Activated CD8-positive, alpha-beta T cell treated with anti-CD3 and anti-CD28 coated beads, Interleukin-2, amount 10 ng/mL, durations not matched to agents 7 days and 5 days (primary cell): ENCODE results near the gene PLSCR2. TPM values are rescaled to one million over a fixed set of nuclear protein-coding genes. Genes with fewer than 3 reads are reported as not detected.

ENCODE experiments used
- ATAC-seq: fragments of 150-1000 bp; cut with Tn5 transposase; one replicate; pipeline ENCODE4 v1.10.0; 2021; ENCODE audit warnings: moderate library complexity
- CTCF ChIA-PET: fragments of 350-600 bp; sonication (Branson Sonifier 250); formaldehyde crosslinking; loops from one replicate; lab custom pipeline; 2021; ENCODE audit warnings: antibody characterized with exemption; lab: Charles Lee
- POLR2A ChIA-PET: fragments of 350-600 bp; sonication (Branson Sonifier 250); formaldehyde crosslinking; loops from one replicate; lab custom pipeline; 2021; ENCODE audit warnings: antibody characterized with exemption; lab: Charles Lee
- DNase-seq: peaks from one replicate; pipeline ENCODE4 v3.0.0-alpha.2; 2020
- H3K27ac Mint-ChIP-seq: one replicate; pipeline ENCODE4 v1.8.0; 2021; ENCODE audit warnings: mild to moderate bottlenecking, mixed read lengths
- H3K27me3 Mint-ChIP-seq: one replicate; pipeline ENCODE4 v1.8.0; 2021; ENCODE audit warnings: low read depth, mixed read lengths
- H3K36me3 Mint-ChIP-seq: one replicate; pipeline ENCODE4 v1.8.0; 2021; ENCODE audit warnings: low read depth, mixed read lengths
- H3K4me1 Mint-ChIP-seq: one replicate; pipeline ENCODE4 v1.8.0; 2021; ENCODE audit warnings: low read depth, mixed read lengths
- H3K4me3 Mint-ChIP-seq: one replicate; pipeline ENCODE4 v1.8.0; 2021; ENCODE audit warnings: mild to moderate bottlenecking, mixed read lengths
- H3K9me3 Mint-ChIP-seq: one replicate; pipeline ENCODE4 v1.8.0; 2022; ENCODE audit warnings: mixed read lengths; ENCODE audit not compliant: insufficient read depth
- total RNA-seq, 2 experiments: library from RNA; stranded (reverse); gene quantifications; one replicate each; pipeline ENCODE4 v1.2.3, GENCODE V29; 2021

The PLSCR2 gene
- total RNA-seq, 2 experiments from 2014 or later, result not detected

GRCh38 chr3:146404436-146404835 lies 64.9 kb downstream of the PLSCR2 start:
- ATAC-seq (no peak), DNase-seq (no peak)
- no peaks in the 10 kb centered on the region for H3K27me3 Mint-ChIP-seq
- H3K4me1 Mint-ChIP-seq, result no peaks in the 10 kb centered on the region
- POLR2A ChIA-PET, result no interaction called here
- no peaks in the 10 kb centered on the region for H3K36me3 Mint-ChIP-seq
- peaks cover 6% of the 10 kb centered on the region for H3K9me3 Mint-ChIP-seq
- H3K27ac Mint-ChIP-seq, result no peak overlapping the region
- CTCF ChIA-PET, result no interaction called here
- H3K4me3 Mint-ChIP-seq, result no peak overlapping the region

- Mint-ChIP-seq H3K36me3 (no peaks in the 10 kb centered on the region), H3K27me3 (no peaks in the 10 kb centered on the region), H3K4me1 (no peaks in the 10 kb centered on the region), H3K4me3 (no peak overlapping the region), H3K27ac (no peak overlapping the region), H3K9me3 (no peaks in the 10 kb centered on the region)
- ChIA-PET POLR2A (no interaction called here), CTCF (no interaction called here)
- DNase-seq, result no peak
- no peak for ATAC-seq
These were observed 65.6 kb downstream of the PLSCR2 start for GRCh38 chr3:146403792-146404191.

GRCh38 chr3:146396792-146397191 lies 72.6 kb downstream of the PLSCR2 start:
- Mint-ChIP-seq H3K9me3 (no peaks in the 10 kb centered on the region), H3K4me1 (peaks cover 4% of the 10 kb centered on the region), H3K36me3 (no peaks in the 10 kb centered on the region), H3K4me3 (no peak overlapping the region), H3K27me3 (no peaks in the 10 kb centered on the region), H3K27ac (no peak overlapping the region)
- DNase-seq, result no peak
- POLR2A ChIA-PET, result no interaction called here
- CTCF ChIA-PET, result interaction anchor here (0.8 kb wide), 2 partner anchors 9 kb away, joined by 3 read pairs; no protein-coding TSS in a partner anchor
- ATAC-seq, result no peak

- DNase-seq, result no peak
- peaks cover 4% of the 10 kb centered on the region for H3K4me1 Mint-ChIP-seq
- CTCF ChIA-PET, result no interaction called here
- H3K36me3 Mint-ChIP-seq, result no peaks in the 10 kb centered on the region
- H3K27me3 Mint-ChIP-seq, result peaks cover 3% of the 10 kb centered on the region
- no peak overlapping the region for H3K4me3 Mint-ChIP-seq
- no peak overlapping the region for H3K27ac Mint-ChIP-seq
- no peaks in the 10 kb centered on the region for H3K9me3 Mint-ChIP-seq
- no peak for ATAC-seq
- POLR2A ChIA-PET, result no interaction called here
These were observed 74.2 kb downstream of the PLSCR2 start for GRCh38 chr3:146395164-146395563.

GRCh38 chr3:146390957-146391356 lies 78.4 kb downstream of the PLSCR2 start:
- Mint-ChIP-seq H3K27ac (no peak overlapping the region), H3K4me1 (no peaks in the 10 kb centered on the region), H3K36me3 (no peaks in the 10 kb centered on the region), H3K4me3 (no peak overlapping the region), H3K27me3 (peaks cover 9% of the 10 kb centered on the region), H3K9me3 (no peaks in the 10 kb centered on the region)
- no peak for ATAC-seq
- ChIA-PET POLR2A (no interaction called here), CTCF (no interaction called here)
- no peak for DNase-seq

- Mint-ChIP-seq H3K27ac (no peak overlapping the region), H3K36me3 (no peaks in the 10 kb centered on the region), H3K27me3 (peaks cover 9% of the 10 kb centered on the region), H3K4me1 (no peaks in the 10 kb centered on the region), H3K4me3 (no peak overlapping the region), H3K9me3 (no peaks in the 10 kb centered on the region)
- CTCF ChIA-PET, result no interaction called here
- no peak for ATAC-seq
- no peak for DNase-seq
- POLR2A ChIA-PET, result no interaction called here
These were observed 79.2 kb downstream of the PLSCR2 start for GRCh38 chr3:146390006-146390772.

GRCh38 chr3:146387566-146387965 lies 81.8 kb downstream of the PLSCR2 start:
- peaks cover 9% of the 10 kb centered on the region for H3K27me3 Mint-ChIP-seq
- H3K4me3 Mint-ChIP-seq, result no peak overlapping the region
- DNase-seq, result no peak
- H3K9me3 Mint-ChIP-seq, result no peaks in the 10 kb centered on the region
- H3K36me3 Mint-ChIP-seq, result no peaks in the 10 kb centered on the region
- ChIA-PET POLR2A (no interaction called here), CTCF (interaction anchor here (1.0 to 1.3 kb wide), 2 partner anchors 9 to 10 kb away, joined by 3 read pairs; no protein-coding TSS in a partner anchor)
- no peaks in the 10 kb centered on the region for H3K4me1 Mint-ChIP-seq
- H3K27ac Mint-ChIP-seq, result no peak overlapping the region
- ATAC-seq, result no peak

- ATAC-seq (no peak), DNase-seq (no peak)
- Mint-ChIP-seq H3K4me3 (no peak overlapping the region), H3K27me3 (peaks cover 9% of the 10 kb centered on the region), H3K27ac (no peak overlapping the region), H3K36me3 (no peaks in the 10 kb centered on the region), H3K4me1 (no peaks in the 10 kb centered on the region), H3K9me3 (no peaks in the 10 kb centered on the region)
- ChIA-PET CTCF (interaction anchor here (1.0 kb wide), 1 partner anchor 9 kb away, joined by 3 read pairs; no protein-coding TSS in a partner anchor), POLR2A (no interaction called here)
These were observed 82.4 kb downstream of the PLSCR2 start for GRCh38 chr3:146386936-146387335.

GRCh38 chr3:146384786-146385185 lies 84.6 kb downstream of the PLSCR2 start:
- ATAC-seq, result no peak
- Mint-ChIP-seq H3K27me3 (peaks cover 3% of the 10 kb centered on the region), H3K27ac (no peak overlapping the region), H3K4me1 (no peaks in the 10 kb centered on the region), H3K9me3 (no peaks in the 10 kb centered on the region), H3K4me3 (no peak overlapping the region), H3K36me3 (no peaks in the 10 kb centered on the region)
- POLR2A ChIA-PET, result no interaction called here
- no peak for DNase-seq
- CTCF ChIA-PET, result no interaction called here

Other genes with a start within 250 kb of the PLSCR2 start
- under 1 TPM in 1 of 2 experiments, not detected in 1; 0.31 TPM for gene PLSCR4, start 218.5 kb downstream of the PLSCR2 start, total RNA-seq
- gene PLSCR1, start 75.0 kb upstream of the PLSCR2 start, total RNA-seq, result 100 to 1,000 TPM; 164 to 177 TPM
- gene PLSCR5, start 135.8 kb upstream of the PLSCR2 start, total RNA-seq, result not detected